ENCODE measurements around the gene TSGA10IP.

Gene TSGA10IP

DNA sequence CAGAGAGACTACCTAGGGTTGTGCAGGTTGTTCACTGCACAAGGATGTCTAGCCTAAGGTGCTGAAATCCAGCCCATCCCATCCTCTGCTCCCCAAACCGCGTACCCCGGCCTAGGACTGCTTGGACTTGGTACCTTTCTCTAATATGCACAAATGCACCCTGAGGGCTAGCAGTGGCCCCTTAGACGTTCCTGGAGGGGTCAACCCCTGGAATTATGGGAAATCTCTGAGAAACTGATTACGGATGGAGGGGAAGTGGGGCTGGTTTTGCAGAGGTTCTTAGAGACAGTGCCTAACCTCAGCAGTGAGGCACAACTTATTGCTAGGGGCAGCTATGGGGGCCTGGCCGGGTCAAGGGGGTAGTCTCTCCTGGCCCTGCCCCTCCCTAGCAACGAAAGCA lies 28.9 kb upstream of the TSGA10IP start:
- TF ChIP-seq CTCF (conservative IDR thresholded peaks at IDR 0.05; ENCODE audit: low read depth) = no peak
- DNase-seq (ENCODE audit: low spot score) = no peak
- ChIA-PET POLR2A (ENCODE audit: low non-redundant PET) (interaction anchor here (0.5 to 1.5 kb wide), 4 partner anchors 9 to 56 kb away, joined by 3 to 8 read pairs (median 4); no protein-coding TSS in a partner anchor), CTCF (interaction anchor here (1.1 kb wide), 1 partner anchor 11 kb away, joined by 4 read pairs; no protein-coding TSS in a partner anchor)
- H3K27ac ChIP-seq = peak overlapping the region; percentile 93

DNA sequence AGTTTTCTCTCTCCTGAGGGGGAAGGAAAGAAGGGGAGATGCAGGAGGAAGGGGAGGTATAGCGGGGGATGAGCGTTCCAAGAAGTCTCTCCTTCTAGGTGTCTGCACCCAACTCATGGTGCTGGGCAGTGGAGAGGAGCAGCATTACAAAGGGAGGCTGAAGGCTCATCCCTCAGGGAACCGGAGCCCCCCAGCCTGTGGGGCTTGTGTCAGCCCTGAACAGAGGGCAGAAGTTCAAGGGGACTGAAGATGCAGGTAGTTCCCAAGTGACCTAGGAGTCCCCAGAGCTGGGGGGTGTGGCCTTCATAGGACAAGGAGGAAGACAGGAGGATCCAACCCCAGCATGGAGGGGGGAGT lies 28.2 kb upstream of the TSGA10IP start:
- ChIA-PET POLR2A (ENCODE audit: low non-redundant PET) (no interaction called here), CTCF (no interaction called here)
- DNase-seq (ENCODE audit: low spot score) = no peak
- H3K27ac ChIP-seq = peak overlapping the region; percentile 93
- TF ChIP-seq CTCF (conservative IDR thresholded peaks at IDR 0.05; ENCODE audit: low read depth) = no peak

GRCh38 chr11:65917434-65918210 lies 27.7 kb upstream of the TSGA10IP start:
- CTCF ChIA-PET = no interaction called here
- POLR2A ChIA-PET (ENCODE audit: low non-redundant PET) = interaction anchor here (0.6 kb wide), 1 partner anchor 94 kb away, joined by 5 read pairs; no protein-coding TSS in a partner anchor
- no peak for DNase-seq (ENCODE audit: low spot score)
- peak overlapping the region; percentile 93 for H3K27ac ChIP-seq
- no peak for TF ChIP-seq CTCF (conservative IDR thresholded peaks at IDR 0.05; ENCODE audit: low read depth)

- ChIA-PET CTCF (interaction anchor here (1.0 kb wide), 1 partner anchor 30 kb away, joined by 5 read pairs; the partner anchor contains the start of gene FIBP), POLR2A (ENCODE audit: low non-redundant PET) (interaction anchor here (0.6 kb wide), 1 partner anchor 93 kb away, joined by 5 read pairs; no protein-coding TSS in a partner anchor)
These were observed 26.8 kb upstream of the TSGA10IP start, which contains the start of gene C11orf68 for GRCh38 chr11:65918211-65919140. Gene C11orf68, minus strand, starts transcription at chr11:65919062. Its CDS starts 31 bp downstream, at chr11:65919031.

GRCh38 chr11:65919141-65919572 lies 26.1 kb upstream of the TSGA10IP start, which contains the start of gene DRAP1:
Gene DRAP1, plus strand, starts transcription at chr11:65919426. Its CDS starts 76 bp downstream, at chr11:65919502.
- POLR2A ChIA-PET (ENCODE audit: low non-redundant PET) = no interaction called here
- CTCF ChIA-PET = interaction anchor here (1.0 kb wide), 1 partner anchor 31 kb away, joined by 5 read pairs; the partner anchor contains the start of gene FIBP

More at GRCh38 chr11:65918211-65919140, 26.8 kb upstream of the TSGA10IP start, which contains the start of gene C11orf68:
- no peak for TF ChIP-seq CTCF (conservative IDR thresholded peaks at IDR 0.05; ENCODE audit: low read depth)
- H3K27ac ChIP-seq = peak within 1 kb of the TSS; percentile 93
- no peak for DNase-seq (ENCODE audit: low spot score)

More at GRCh38 chr11:65919141-65919572, 26.1 kb upstream of the TSGA10IP start, which contains the start of gene DRAP1:
- peak; percentile 94 for DNase-seq (ENCODE audit: low spot score)
- no peak for TF ChIP-seq CTCF (conservative IDR thresholded peaks at IDR 0.05; ENCODE audit: low read depth)
- H3K27ac ChIP-seq = peak within 1 kb of the TSS; percentile 93

All from RWPE1 (cell line).